Stimulated activated effector memory CD8-positive, alpha-beta T cell treated with anti-CD3 and anti-CD28 coated beads, Interleukin-12 subunit alpha, Interleukin-12 subunit beta, amount 100 ng/mL, for 72 hours (primary cell): Measurements from ENCODE around the gene PAQR9.

ENCODE experiments used
- ATAC-seq: fragments of 150-1000 bp; cut with Tn5 transposase; 2 replicates; pipeline ENCODE4 v1.10.0; 2021
- DNase-seq, 2 donors: peaks; one replicate each; pipeline ENCODE4 v3.0.0; 2021 to 2022; ENCODE audit warnings: low spot score in 2 of 2
- H3K27ac Mint-ChIP-seq: one replicate; pipeline ENCODE4 v1.8.0; 2022; ENCODE audit warnings: mild to moderate bottlenecking, mixed read lengths
- H3K36me3 Mint-ChIP-seq: one replicate; pipeline ENCODE4 v1.8.0; 2022; ENCODE audit warnings: mild to moderate bottlenecking, mixed read lengths
- H3K4me1 Mint-ChIP-seq: one replicate; pipeline ENCODE4 v1.8.0; 2022; ENCODE audit warnings: mixed read lengths
- H3K4me3 Mint-ChIP-seq: one replicate; pipeline ENCODE4 v1.8.0; 2022; ENCODE audit warnings: mild to moderate bottlenecking, mixed read lengths
- H3K9me3 Mint-ChIP-seq: one replicate; pipeline ENCODE4 v1.8.0; 2022; ENCODE audit warnings: mixed read lengths

PAQR9 gene

DNA sequence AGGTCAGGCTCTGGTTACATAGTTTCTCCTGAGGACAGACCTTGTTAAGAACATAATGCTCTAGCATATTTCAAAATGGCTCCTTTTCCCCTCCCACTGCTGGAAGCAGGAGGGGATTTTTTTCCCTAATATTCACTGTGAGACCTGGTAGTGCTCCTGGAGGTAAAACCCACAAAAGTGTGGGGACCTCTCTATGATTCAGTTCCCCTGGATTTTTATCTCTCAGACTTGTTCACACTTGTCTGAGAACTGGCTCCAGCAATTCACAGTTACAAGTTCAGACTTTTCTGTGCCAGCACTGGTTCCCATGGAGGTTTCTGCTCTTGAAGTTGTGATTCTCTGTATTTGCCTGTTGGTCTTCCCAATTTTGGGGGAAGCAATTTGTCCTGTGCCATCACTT lies 38.3 kb downstream of the PAQR9 start:
- no peak for DNase-seq
- no peaks in the 10 kb centered on the region for H3K4me1 Mint-ChIP-seq
- H3K36me3 Mint-ChIP-seq = no peaks in the 10 kb centered on the region
- no peak overlapping the region for H3K27ac Mint-ChIP-seq
- ATAC-seq = no peak
- H3K9me3 Mint-ChIP-seq = no peaks in the 10 kb centered on the region
- no peak overlapping the region for H3K4me3 Mint-ChIP-seq

DNA sequence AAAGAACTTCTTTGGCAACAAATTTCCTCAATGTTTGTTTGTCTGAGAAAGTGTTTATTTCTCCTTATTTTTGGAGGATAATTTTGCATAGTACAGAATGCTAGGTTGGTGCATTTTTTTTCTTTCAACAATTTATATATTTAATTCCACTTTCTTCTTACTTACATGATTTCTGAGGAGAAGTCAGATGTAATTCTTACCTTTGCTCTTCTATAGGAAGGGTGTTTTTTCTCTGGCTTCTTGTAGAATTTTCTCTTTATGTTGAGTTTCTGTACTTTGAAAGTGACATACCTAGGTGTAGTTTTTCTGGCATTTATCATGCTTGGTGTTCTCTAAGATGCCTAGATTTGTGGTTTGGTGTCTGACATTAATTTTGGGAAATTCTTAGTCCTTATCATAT lies 39.8 kb downstream of the PAQR9 start:
- Mint-ChIP-seq H3K27ac (no peak overlapping the region), H3K36me3 (no peaks in the 10 kb centered on the region), H3K9me3 (no peaks in the 10 kb centered on the region), H3K4me1 (no peaks in the 10 kb centered on the region), H3K4me3 (no peak overlapping the region)
- ATAC-seq (no peak), DNase-seq (no peak)

DNA sequence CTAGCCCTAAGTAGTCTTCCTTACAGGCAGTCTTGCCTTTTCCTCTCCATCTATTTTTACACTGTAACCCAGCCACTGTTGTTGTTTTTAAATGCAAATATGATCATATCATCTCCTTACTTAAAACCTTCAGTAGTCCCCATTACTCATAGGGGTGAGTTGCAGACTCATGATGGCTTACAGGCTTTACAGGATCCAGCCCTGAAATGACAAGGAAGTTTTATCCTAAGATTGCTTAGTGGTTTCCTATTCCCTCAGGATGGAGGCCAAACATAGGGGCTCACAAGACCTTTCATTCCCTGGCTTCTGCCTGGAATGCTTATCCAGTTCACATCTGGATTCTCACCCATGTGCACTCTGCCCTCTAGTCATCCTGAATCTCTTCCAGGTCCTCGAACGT lies 46.9 kb downstream of the PAQR9 start:
- no peak overlapping the region for H3K4me3 Mint-ChIP-seq
- DNase-seq = no peak
- peaks cover 5% of the 10 kb centered on the region for H3K4me1 Mint-ChIP-seq
- H3K27ac Mint-ChIP-seq = no peak overlapping the region
- ATAC-seq = no peak
- H3K9me3 Mint-ChIP-seq = no peaks in the 10 kb centered on the region
- H3K36me3 Mint-ChIP-seq = no peaks in the 10 kb centered on the region

GRCh38 chr3:142915636-142916035 lies 47.8 kb downstream of the PAQR9 start:
- no peak for ATAC-seq
- H3K27ac Mint-ChIP-seq = no peak overlapping the region
- DNase-seq = no peak
- no peaks in the 10 kb centered on the region for H3K36me3 Mint-ChIP-seq
- no peaks in the 10 kb centered on the region for H3K9me3 Mint-ChIP-seq
- H3K4me1 Mint-ChIP-seq = peaks cover 5% of the 10 kb centered on the region
- H3K4me3 Mint-ChIP-seq = no peak overlapping the region

DNA sequence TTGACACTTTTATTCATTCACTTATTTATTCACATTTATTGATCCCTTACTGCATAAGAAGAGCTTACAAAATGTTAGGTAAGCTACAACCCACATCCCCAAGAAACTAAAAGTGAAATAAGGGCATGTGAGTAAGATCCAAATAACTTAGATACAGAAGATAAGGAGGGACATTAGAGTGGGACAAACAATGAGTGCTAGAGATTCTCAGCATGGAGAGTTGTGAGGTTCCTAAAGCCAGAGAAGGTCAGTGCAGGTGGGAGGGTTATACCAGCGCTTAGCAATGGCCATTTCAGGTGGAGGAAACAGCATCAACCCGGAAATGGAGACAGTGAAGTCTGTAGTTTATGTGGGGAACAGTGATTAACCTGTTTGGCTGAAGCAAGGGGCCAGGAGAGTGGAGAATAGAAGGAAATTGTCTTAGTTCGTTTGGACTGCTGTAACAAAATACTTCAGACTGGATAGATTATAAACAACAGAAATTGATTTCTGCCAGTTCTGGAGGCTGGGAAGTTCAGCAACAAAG lies 49.1 kb downstream of the PAQR9 start:
- Mint-ChIP-seq H3K27ac (no peak overlapping the region), H3K4me3 (no peak overlapping the region), H3K36me3 (no peaks in the 10 kb centered on the region), H3K9me3 (no peaks in the 10 kb centered on the region), H3K4me1 (peaks cover 5% of the 10 kb centered on the region)
- no peak for ATAC-seq
- DNase-seq = no peak

DNA sequence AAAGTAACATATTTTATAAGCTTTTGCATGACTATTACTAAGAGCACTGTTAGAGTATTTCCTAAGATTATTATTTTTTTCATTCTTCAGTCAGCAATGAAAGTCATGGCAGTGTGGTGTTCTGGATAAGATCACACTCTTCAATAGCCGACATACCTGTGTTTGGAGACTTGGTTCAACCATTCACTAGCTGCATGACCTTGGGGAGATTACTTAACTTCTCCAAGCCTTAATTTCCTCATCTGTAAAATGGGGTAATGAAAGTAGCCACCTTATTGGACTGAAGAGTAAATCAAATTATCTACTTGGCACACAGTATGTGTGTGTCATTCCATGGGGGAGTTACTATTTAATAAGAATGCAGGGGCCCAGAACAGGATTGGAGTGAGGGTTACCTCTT lies 50.0 kb downstream of the PAQR9 start:
- Mint-ChIP-seq H3K27ac (no peak overlapping the region), H3K4me3 (no peak overlapping the region), H3K36me3 (no peaks in the 10 kb centered on the region), H3K4me1 (peaks cover 5% of the 10 kb centered on the region), H3K9me3 (no peaks in the 10 kb centered on the region)
- ATAC-seq = no peak
- DNase-seq = no peak

DNA sequence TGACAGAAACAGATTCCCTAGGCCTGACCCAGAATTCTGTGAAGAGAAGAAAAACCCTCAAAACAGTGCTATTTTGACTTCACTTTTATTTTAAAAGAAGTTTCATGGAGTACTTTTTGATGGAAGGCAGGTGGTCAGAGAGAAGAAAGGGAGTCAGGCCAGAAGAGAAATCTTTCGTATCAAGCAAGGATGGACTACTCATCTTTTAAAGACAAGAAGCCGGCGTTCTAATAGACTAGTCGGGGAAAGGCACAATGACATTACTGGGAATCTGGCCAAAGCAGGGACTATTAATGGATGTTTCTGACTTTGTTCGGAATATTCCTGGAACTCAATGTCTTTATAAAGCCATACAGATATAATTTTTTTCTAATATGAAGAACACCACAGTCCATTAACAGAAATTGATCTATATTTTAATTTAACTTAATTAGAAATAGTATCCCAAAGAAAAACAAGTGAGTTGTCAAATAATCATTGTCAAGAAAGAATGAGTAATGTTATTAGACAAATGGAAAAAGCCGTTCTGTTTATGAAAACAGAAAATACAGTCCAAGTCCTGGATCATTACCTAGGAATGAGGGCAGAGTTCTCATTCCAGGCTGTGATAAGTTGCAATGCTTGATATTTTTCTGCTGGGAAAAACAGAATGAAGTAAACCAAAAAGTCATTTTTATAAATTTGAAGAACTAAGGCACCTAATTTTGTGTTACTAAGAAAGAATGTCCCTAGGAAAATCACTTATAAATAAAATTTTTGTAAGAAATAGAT lies 50.9 kb downstream of the PAQR9 start:
- no peak overlapping the region for H3K4me3 Mint-ChIP-seq
- H3K27ac Mint-ChIP-seq = no peak overlapping the region
- no peaks in the 10 kb centered on the region for H3K9me3 Mint-ChIP-seq
- H3K36me3 Mint-ChIP-seq = no peaks in the 10 kb centered on the region
- DNase-seq (no peak), ATAC-seq (no peak)
- H3K4me1 Mint-ChIP-seq = peaks cover 5% of the 10 kb centered on the region
